ENCODE measurements around the gene NACC2.

Gene NACC2

DNA sequence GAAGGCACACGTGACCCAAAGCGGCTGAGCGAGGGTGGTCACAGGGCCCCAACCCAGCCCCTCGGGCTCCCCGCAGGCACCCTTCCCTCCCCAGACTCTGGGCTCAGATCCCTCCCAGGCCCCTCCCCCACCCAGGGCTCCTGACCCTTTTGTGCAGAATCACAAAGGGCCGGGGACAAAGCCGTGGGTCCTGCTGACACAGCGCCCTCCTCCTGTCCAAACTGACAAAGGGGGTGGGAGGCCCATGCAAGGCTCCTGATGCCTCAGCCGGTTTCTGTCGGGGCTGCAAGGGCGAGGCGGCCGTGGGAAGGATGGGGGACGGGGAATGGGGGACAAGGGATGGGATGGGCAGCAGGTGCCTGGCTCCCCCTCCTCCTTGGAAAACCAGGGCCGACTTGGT lies 90.4 kb downstream of the NACC2 start:
- no peaks in the 10 kb centered on the region for H3K79me2 ChIP-seq (ENCODE audit: low read length)
- H3K4me3 ChIP-seq (ENCODE audit: low read length): no peak overlapping the region
- TF ChIP-seq, protein P1, sequence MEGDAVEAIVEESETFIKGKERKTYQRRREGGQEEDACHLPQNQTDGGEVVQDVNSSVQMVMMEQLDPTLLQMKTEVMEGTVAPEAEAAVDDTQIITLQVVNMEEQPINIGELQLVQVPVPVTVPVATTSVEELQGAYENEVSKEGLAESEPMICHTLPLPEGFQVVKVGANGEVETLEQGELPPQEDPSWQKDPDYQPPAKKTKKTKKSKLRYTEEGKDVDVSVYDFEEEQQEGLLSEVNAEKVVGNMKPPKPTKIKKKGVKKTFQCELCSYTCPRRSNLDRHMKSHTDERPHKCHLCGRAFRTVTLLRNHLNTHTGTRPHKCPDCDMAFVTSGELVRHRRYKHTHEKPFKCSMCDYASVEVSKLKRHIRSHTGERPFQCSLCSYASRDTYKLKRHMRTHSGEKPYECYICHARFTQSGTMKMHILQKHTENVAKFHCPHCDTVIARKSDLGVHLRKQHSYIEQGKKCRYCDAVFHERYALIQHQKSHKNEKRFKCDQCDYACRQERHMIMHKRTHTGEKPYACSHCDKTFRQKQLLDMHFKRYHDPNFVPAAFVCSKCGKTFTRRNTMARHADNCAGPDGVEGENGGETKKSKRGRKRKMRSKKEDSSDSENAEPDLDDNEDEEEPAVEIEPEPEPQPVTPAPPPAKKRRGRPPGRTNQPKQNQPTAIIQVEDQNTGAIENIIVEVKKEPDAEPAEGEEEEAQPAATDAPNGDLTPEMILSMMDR (IDR thresholded peaks at IDR 0.05; ENCODE audit: low read length): no peak
- TF ChIP-seq EZH2phosphoT487 (IDR thresholded peaks at IDR 0.05; ENCODE audit: low read length): no peak
- no peak for TF ChIP-seq EZH2 (optimal IDR thresholded peaks at IDR 0.05; ENCODE audit: low read depth, low read length)
- H3K4me1 ChIP-seq (ENCODE audit: low read length): no peaks in the 10 kb centered on the region
- H3K36me3 ChIP-seq (replicated peaks; ENCODE audit: insufficient read depth, low read length): no peaks in the 10 kb centered on the region
- H3K27me3 ChIP-seq (replicated peaks; ENCODE audit: insufficient read depth, low read length): peaks cover 93% of the 10 kb centered on the region
- H3K9me2 ChIP-seq (replicated peaks; ENCODE audit: insufficient read depth, low read length): no peaks in the 10 kb centered on the region
- no peak overlapping the region for H3K9ac ChIP-seq (ENCODE audit: low read length)
- no peak overlapping the region for H3K4me2 ChIP-seq (ENCODE audit: low read depth, low read length)
- H3K9me3 ChIP-seq (replicated peaks; ENCODE audit: insufficient read depth, low read length): no peaks in the 10 kb centered on the region
- H3K27ac ChIP-seq (ENCODE audit: low read length): no peak overlapping the region
- no peak overlapping the region for H2AFZ ChIP-seq (ENCODE audit: low read length)
- DNase-seq: no peak
- no peaks in the 10 kb centered on the region for H4K20me1 ChIP-seq (ENCODE audit: insufficient read depth, low read length)
- H3F3A ChIP-seq (ENCODE audit: insufficient read depth, low read length): no peaks in the 10 kb centered on the region

DNA sequence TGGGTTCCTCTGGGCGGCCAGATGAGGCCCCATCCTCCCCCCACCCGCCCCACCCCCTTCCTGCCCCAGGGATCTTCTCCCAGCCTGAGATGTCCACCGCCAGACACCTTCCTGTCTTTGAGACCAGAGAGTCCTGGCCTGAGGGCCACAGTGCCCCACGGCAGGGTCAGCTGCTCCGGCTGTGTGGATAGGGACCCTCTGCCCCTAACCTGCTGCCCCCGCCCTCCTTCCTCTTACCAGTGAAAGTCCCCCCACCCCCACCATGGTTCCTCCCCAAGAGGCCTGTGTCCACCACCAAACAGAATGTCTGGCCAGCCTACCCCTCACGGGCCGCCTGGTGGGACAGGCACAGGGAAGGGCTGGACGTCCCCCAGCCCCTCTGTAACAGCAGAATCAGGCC lies 90.9 kb downstream of the NACC2 start:
- no peaks in the 10 kb centered on the region for H3K4me1 ChIP-seq (ENCODE audit: low read length)
- H3F3A ChIP-seq (ENCODE audit: insufficient read depth, low read length): no peaks in the 10 kb centered on the region
- H3K9me2 ChIP-seq (replicated peaks; ENCODE audit: insufficient read depth, low read length): no peaks in the 10 kb centered on the region
- H3K79me2 ChIP-seq (ENCODE audit: low read length): no peaks in the 10 kb centered on the region
- H3K4me3 ChIP-seq (ENCODE audit: low read length): no peak overlapping the region
- no peak for DNase-seq
- no peak for TF ChIP-seq EZH2 (optimal IDR thresholded peaks at IDR 0.05; ENCODE audit: low read depth, low read length)
- no peak for TF ChIP-seq EZH2phosphoT487 (IDR thresholded peaks at IDR 0.05; ENCODE audit: low read length)
- TF ChIP-seq, protein P1 (IDR thresholded peaks at IDR 0.05; ENCODE audit: low read length): no peak
- H3K27ac ChIP-seq (ENCODE audit: low read length): no peak overlapping the region
- H2AFZ ChIP-seq (ENCODE audit: low read length): no peak overlapping the region
- H3K9ac ChIP-seq (ENCODE audit: low read length): no peak overlapping the region
- no peaks in the 10 kb centered on the region for H4K20me1 ChIP-seq (ENCODE audit: insufficient read depth, low read length)
- H3K36me3 ChIP-seq (replicated peaks; ENCODE audit: insufficient read depth, low read length): no peaks in the 10 kb centered on the region
- H3K4me2 ChIP-seq (ENCODE audit: low read depth, low read length): no peak overlapping the region
- peaks cover 92% of the 10 kb centered on the region for H3K27me3 ChIP-seq (replicated peaks; ENCODE audit: insufficient read depth, low read length)
- H3K9me3 ChIP-seq (replicated peaks; ENCODE audit: insufficient read depth, low read length): no peaks in the 10 kb centered on the region

DNA sequence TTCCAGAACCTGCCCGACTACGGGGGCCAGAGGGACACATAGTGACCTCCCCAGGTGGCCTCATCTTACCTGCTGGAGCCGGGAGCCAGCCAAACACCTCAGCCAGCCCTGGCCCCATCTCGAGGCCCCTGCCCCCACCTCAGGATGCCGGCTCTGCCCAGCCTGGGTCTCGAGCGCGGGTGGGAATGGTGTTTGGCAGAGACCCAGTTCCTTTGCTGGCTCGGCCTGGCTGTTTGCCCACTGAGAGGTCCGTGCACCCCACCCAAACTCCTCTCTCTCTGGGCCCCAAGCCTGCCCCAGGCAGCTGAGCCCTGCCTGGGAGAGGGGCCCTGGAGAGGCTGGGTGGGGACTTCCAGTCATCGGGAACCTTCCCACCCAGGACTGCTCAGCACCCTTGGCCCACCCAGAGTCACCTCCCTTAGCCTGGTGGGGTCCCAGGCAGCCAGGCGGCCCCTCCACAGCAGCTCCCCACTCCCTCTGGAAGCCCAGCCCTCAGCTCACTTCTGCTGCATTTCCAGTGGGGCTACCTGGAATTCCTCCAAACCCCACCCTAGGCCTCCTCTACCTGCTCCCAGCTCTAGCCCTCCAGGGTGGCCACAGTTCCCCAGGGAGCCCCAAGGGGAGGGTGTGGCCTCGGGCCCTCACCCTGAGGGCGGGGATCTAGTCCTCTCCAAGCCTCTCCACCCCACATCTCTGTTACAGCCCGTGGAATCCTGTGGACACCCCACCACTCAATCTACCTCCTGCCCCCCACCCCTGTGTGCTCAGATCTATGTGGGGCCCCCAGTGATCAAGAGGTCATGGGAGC lies 91.5 kb downstream of the NACC2 start:
- Histone ChIP-seq H3K4me2 (ENCODE audit: low read depth, low read length) (no peak overlapping the region), H3K27me3 (replicated peaks; ENCODE audit: insufficient read depth, low read length) (peaks cover 91% of the 10 kb centered on the region), H3K36me3 (replicated peaks; ENCODE audit: insufficient read depth, low read length) (no peaks in the 10 kb centered on the region), H2AFZ (ENCODE audit: low read length) (no peak overlapping the region), H3K9me2 (replicated peaks; ENCODE audit: insufficient read depth, low read length) (no peaks in the 10 kb centered on the region), H3K9me3 (replicated peaks; ENCODE audit: insufficient read depth, low read length) (no peaks in the 10 kb centered on the region), H3K27ac (ENCODE audit: low read length) (no peak overlapping the region), H3K4me1 (ENCODE audit: low read length) (no peaks in the 10 kb centered on the region), H3K79me2 (ENCODE audit: low read length) (no peaks in the 10 kb centered on the region), H4K20me1 (ENCODE audit: insufficient read depth, low read length) (no peaks in the 10 kb centered on the region), H3K4me3 (ENCODE audit: low read length) (no peak overlapping the region), H3F3A (ENCODE audit: insufficient read depth, low read length) (no peaks in the 10 kb centered on the region), H3K9ac (ENCODE audit: low read length) (no peak overlapping the region)
- DNase-seq: no peak
- no peak for TF ChIP-seq EZH2phosphoT487 (IDR thresholded peaks at IDR 0.05; ENCODE audit: low read length)
- TF ChIP-seq, protein P1 (IDR thresholded peaks at IDR 0.05; ENCODE audit: low read length): no peak
- TF ChIP-seq EZH2 (optimal IDR thresholded peaks at IDR 0.05; ENCODE audit: low read depth, low read length): no peak

All from MM.1S (cell line).